Activated T-helper 17 cell treated with anti-CD3 and anti-CD28 coated beads, Interleukin-2, amount 50 U/mL, for 72 hours (primary cell): ENCODE results near the gene REEP6. TPM values are rescaled to one million over a fixed set of nuclear protein-coding genes. Genes with fewer than 3 reads are reported as not detected.
"Not testable (repeated sequence)": the region's sequence is repeated elsewhere in the genome, so short reads cannot be mapped to it uniquely, and the experiment has no call there.

Source experiments
- ATAC-seq: fragments of 150-1000 bp; cut with Tn5 transposase; replicated peaks from 2 replicates; pipeline ENCODE4 v1.10.0; 2021; ENCODE audit warnings: mild to moderate bottlenecking, moderate library complexity
- H3K27ac Mint-ChIP-seq: one replicate; pipeline ENCODE4 v1.8.0; 2022; ENCODE audit warnings: mixed read lengths
- H3K27me3 Mint-ChIP-seq: one replicate; pipeline ENCODE4 v1.8.0; 2022; ENCODE audit warnings: mixed read lengths
- H3K36me3 Mint-ChIP-seq: one replicate; pipeline ENCODE4 v1.8.0; 2022; ENCODE audit warnings: low read depth, mild to moderate bottlenecking, mixed read lengths
- H3K4me1 Mint-ChIP-seq: one replicate; pipeline ENCODE4 v1.8.0; 2022; ENCODE audit warnings: mixed read lengths
- H3K4me3 Mint-ChIP-seq: one replicate; pipeline ENCODE4 v1.8.0; 2022; ENCODE audit warnings: mild to moderate bottlenecking, mixed read lengths
- H3K9me3 Mint-ChIP-seq: one replicate; pipeline ENCODE4 v1.8.0; 2022; ENCODE audit warnings: mixed read lengths
- total RNA-seq, 2 donors: library from RNA; stranded (reverse); gene quantifications; one replicate each; pipeline ENCODE4 v1.2.3, GENCODE V29; 2022

Gene REEP6
- total RNA-seq, 2 donors from 2014 or later = 1.7 to 2.2 TPM

DNA sequence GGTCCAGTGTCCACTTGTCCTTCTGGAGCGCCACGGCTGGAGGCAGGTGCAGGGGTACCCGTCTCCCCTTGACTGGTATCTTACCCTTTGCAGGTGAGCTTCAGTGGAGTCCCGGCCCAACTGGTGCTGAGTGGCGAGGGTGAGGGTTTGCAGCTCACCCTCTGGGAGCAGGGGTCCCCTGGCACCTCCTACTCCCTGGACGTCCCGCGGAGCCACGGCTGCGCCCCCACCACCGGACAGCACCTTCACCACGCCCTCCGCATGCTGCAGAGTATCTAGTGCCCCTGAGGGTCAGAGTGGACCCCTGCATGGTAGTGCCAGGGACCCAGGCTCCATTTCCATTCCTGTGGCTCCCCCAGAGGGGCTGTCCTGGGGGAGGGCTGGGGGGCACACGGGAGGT lies 44.0 kb downstream of the REEP6 start:
- no peaks in the 10 kb centered on the region for H3K4me1 Mint-ChIP-seq
- no peaks in the 10 kb centered on the region for H3K36me3 Mint-ChIP-seq
- H3K27me3 Mint-ChIP-seq = peaks cover 12% of the 10 kb centered on the region
- no peak overlapping the region for H3K4me3 Mint-ChIP-seq
- H3K9me3 Mint-ChIP-seq = no peaks in the 10 kb centered on the region
- no peak overlapping the region for H3K27ac Mint-ChIP-seq
- ATAC-seq = no peak

DNA sequence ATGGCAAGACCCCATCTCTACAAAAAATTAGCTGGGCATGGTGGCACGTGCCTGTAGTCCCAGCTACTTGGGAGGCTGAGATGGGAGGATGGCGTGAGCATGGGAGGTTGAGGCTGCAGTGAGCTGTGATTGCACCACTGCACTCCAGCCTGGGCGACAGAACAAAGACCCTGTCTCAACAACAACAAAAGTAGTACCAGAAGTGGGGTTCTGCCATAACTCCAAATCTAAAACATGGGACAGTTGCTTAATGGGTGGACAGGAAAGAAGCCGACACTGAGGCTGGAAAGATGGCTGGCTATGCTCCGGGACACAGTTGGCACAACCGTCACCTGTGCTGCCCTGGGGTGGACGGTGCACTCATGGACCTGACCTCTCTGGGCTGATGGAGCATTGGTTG lies 44.7 kb downstream of the REEP6 start:
- H3K27ac Mint-ChIP-seq, H3K4me3 Mint-ChIP-seq, ATAC-seq, H3K9me3 Mint-ChIP-seq, H3K4me1 Mint-ChIP-seq, H3K36me3 Mint-ChIP-seq: not testable (repeated sequence)
- peaks cover 14% of the 10 kb centered on the region for H3K27me3 Mint-ChIP-seq

DNA sequence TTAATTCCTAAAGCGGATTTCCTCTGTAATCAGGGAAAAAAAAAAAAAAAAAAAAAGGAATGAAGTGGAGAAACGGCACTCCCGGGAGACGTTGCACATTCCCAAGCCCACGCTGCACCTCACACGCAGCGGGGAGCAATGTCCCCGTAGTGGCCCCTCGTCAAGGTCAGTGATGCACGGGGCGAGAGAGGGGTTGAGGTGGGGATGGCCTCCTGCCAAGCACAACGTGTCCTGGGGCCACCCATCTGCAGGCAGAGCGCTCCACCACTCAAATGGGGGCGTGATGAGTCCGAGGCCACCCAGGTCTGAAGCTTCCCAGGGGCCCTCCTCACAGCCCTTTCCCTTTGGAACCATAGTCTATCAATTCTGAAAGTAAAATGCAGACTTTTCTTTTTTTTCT lies 48.0 kb downstream of the REEP6 start:
- Mint-ChIP-seq H3K4me1 (no peaks in the 10 kb centered on the region), H3K36me3 (no peaks in the 10 kb centered on the region), H3K27ac (no peak overlapping the region), H3K4me3 (no peak overlapping the region), H3K9me3 (no peaks in the 10 kb centered on the region), H3K27me3 (peaks cover 17% of the 10 kb centered on the region)
- ATAC-seq = no peak

DNA sequence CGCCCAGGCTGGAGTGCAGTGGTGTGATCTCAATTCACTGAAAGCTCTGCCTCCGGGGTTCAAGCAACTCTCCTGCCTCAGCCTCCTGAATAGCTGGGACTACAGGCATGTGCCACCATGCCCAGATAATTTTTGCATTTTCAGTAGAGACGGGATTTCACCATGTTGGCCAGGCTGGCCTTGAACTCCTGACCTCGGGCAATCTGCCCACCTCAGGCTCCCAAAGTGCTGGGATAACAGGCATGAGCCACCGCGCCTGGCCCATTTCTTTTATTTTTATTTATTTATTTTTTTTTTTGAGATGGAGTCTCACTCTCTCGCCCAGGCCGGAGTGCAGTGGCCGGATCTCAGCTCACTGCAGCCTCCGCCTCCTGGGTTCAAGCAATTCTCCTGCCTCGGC lies 48.8 kb downstream of the REEP6 start:
- not testable (repeated sequence) for H3K9me3 Mint-ChIP-seq, H3K4me1 Mint-ChIP-seq, H3K36me3 Mint-ChIP-seq, H3K4me3 Mint-ChIP-seq, H3K27ac Mint-ChIP-seq, ATAC-seq
- peaks cover 17% of the 10 kb centered on the region for H3K27me3 Mint-ChIP-seq

DNA sequence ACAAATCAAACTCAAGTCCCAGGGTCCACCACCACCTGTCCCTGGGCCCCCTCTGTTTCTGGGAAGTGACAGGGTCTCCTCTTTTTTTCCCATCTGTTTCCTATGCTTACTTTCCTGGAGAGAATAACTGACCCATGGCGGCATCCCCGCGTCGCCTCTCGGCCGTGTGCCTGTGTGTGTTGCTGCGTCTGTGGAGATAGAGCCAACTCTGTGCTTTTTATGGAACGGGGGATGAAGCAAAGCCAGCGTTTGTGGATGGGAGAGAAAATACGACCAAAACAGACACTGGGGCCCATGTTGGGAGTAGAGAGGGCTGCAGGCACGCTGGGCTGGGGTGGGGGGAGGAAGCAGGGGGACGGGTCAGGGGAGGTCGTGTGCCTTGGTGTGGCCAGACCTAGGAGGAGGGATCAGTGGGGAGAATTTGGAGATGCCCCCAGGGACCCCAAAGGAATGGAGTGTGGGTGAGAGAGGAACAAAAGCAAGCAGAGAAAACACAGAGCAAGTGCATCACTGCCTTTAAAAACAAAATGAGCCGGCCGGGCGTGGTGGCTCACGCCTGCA lies 49.5 kb downstream of the REEP6 start:
- Mint-ChIP-seq H3K36me3 (no peaks in the 10 kb centered on the region), H3K9me3 (no peaks in the 10 kb centered on the region), H3K27me3 (peaks cover 14% of the 10 kb centered on the region), H3K4me1 (no peaks in the 10 kb centered on the region), H3K4me3 (no peak overlapping the region), H3K27ac (no peak overlapping the region)
- no peak for ATAC-seq

Other genes starting within 250 kb of the REEP6 start
- 100 to 1,000 TPM; 148 to 210 TPM for gene ATP5F1D, start 249.4 kb upstream of the REEP6 start, total RNA-seq
- gene MIDN, start 242.6 kb upstream of the REEP6 start, total RNA-seq = 10 to 100 TPM; 51.4 to 56.8 TPM
- 100 to 1,000 TPM; 150 to 172 TPM for gene CIRBP, start 221.8 kb upstream of the REEP6 start, total RNA-seq
- 10 to 100 TPM; 52.9 to 85.9 TPM for gene FAM174C, start 215.7 kb upstream of the REEP6 start, total RNA-seq
- gene EFNA2, start 205.3 kb upstream of the REEP6 start, total RNA-seq = not detected
- 10 to 100 TPM; 51.5 to 87.9 TPM for gene NDUFS7, start 107.3 kb upstream of the REEP6 start, total RNA-seq
- gene GAMT, start 89.6 kb upstream of the REEP6 start, total RNA-seq = 10 to 100 TPM in 1 of 2 donors, 1 to 10 TPM in 1; 4.9 to 11.2 TPM
- 100 to 1,000 TPM; 161 to 271 TPM for gene DAZAP1, start 83.6 kb upstream of the REEP6 start, total RNA-seq
- gene RPS15, start 52.8 kb upstream of the REEP6 start, total RNA-seq = 1,000 to 10,000 TPM; 1,611 to 1,688 TPM
- gene APC2, start 41.1 kb upstream of the REEP6 start, total RNA-seq = under 1 TPM; 0.04 to 0.21 TPM
- gene C19orf25, start 12.0 kb upstream of the REEP6 start, total RNA-seq = 10 to 100 TPM; 36.5 to 37.2 TPM
- 1 to 10 TPM; 2.4 to 7.8 TPM for gene PCSK4, start 831 bp upstream of the REEP6 start, total RNA-seq
- 1 to 10 TPM; 3.0 to 3.9 TPM for gene ADAMTSL5, start 21.8 kb downstream of the REEP6 start, total RNA-seq
- gene PLK5, start 32.9 kb downstream of the REEP6 start, total RNA-seq = not detected
- gene MEX3D, start 77.1 kb downstream of the REEP6 start, total RNA-seq = 1 to 10 TPM; 6.7 to 8.2 TPM
- 100 to 1,000 TPM in 1 of 2 donors, 10 to 100 TPM in 1; 71.5 to 128 TPM for gene MBD3, start 101.7 kb downstream of the REEP6 start, total RNA-seq
- gene UQCR11, start 114.3 kb downstream of the REEP6 start, total RNA-seq = 100 to 1,000 TPM; 120 to 209 TPM
- gene TCF3, start 161.4 kb downstream of the REEP6 start, total RNA-seq = 10 to 100 TPM; 53.6 to 87.0 TPM